ENCODE measurements around the gene EEIG1. TPM values are rescaled to one million over a fixed set of nuclear protein-coding genes. Genes with fewer than 3 reads are reported as not detected.

Gene EEIG1
- polyA plus RNA-seq (2011; rRNA removed) (7.3 and 26.6 TPM in 2 replicates), polyA minus RNA-seq (2011; rRNA and poly(A)+ RNA removed) (5.3 and 10.7 TPM in 2 replicates)

DNA sequence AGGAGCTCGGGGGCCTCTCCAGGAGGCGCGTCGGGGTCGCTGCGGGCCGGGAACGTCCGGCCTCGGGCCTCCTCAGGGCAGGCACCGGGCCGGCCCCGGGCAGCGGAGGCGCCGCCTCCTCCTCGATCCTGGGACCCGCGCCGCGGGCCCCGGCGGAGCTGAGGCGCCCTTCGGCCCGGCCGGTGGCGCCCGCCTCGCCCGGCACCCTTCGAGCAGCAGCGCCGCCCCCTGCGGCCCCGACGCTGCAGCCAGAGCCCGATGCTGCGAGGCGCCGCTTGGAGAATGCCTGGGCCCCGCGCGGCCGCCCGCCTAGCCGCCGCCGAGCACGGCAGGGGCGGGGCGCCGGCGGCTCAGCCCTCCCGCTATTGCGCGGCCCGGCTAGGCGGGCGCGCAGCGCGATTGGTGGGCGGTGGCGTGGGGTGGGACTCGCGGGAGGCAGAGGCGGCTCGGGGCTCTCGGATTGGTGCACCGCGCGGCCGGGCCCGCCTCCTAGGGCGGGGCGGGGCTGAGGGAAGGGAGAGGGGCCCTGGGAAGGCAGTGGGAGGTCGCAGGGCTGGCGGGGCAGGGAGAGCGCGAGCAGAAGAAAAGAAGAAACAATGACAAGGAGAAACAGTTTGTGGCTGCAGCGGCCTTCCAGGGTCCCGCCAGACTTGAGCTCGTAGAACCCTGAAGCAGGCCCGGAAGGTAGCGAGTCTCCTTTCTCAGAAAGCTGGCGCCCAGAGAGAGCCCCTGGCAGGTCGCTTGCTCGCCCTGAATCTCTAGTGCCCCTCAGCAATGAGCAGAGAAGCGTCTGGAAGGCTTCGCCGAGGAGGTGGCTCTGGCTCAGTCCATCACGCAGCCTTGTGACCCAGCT lies at the start of gene EEIG1:
Gene EEIG1 (minus strand): TSS at position 284 of the 853 bp plus-strand sequence. CDS start 852 bp downstream, outside the sequence.
- ChIA-PET POLR2A (no interaction called here), CTCF (interaction anchor here (1.4 to 7.9 kb wide), 3 partner anchors 26 to 39 kb away, joined by 3 to 64 read pairs (median 5); no protein-coding TSS in a partner anchor)
- H3K27me3 ChIP-seq (ENCODE audit: control insufficient read depth, insufficient read depth, low read length), result no peaks in the 10 kb centered on the region
- peak within 1 kb of the TSS; percentile 68 for H3K4me3 ChIP-seq (ENCODE audit: low read depth, low read length)
- TF ChIP-seq, protein P1, sequence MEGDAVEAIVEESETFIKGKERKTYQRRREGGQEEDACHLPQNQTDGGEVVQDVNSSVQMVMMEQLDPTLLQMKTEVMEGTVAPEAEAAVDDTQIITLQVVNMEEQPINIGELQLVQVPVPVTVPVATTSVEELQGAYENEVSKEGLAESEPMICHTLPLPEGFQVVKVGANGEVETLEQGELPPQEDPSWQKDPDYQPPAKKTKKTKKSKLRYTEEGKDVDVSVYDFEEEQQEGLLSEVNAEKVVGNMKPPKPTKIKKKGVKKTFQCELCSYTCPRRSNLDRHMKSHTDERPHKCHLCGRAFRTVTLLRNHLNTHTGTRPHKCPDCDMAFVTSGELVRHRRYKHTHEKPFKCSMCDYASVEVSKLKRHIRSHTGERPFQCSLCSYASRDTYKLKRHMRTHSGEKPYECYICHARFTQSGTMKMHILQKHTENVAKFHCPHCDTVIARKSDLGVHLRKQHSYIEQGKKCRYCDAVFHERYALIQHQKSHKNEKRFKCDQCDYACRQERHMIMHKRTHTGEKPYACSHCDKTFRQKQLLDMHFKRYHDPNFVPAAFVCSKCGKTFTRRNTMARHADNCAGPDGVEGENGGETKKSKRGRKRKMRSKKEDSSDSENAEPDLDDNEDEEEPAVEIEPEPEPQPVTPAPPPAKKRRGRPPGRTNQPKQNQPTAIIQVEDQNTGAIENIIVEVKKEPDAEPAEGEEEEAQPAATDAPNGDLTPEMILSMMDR (IDR thresholded peaks at IDR 0.05; ENCODE audit: insufficient read depth, low read depth, low read length), result no peak
- no peaks in the 10 kb centered on the region for H3K36me3 ChIP-seq (ENCODE audit: control insufficient read depth, insufficient read depth, low read length)
- DNase-seq (ENCODE audit: low read depth), result no peak

DNA sequence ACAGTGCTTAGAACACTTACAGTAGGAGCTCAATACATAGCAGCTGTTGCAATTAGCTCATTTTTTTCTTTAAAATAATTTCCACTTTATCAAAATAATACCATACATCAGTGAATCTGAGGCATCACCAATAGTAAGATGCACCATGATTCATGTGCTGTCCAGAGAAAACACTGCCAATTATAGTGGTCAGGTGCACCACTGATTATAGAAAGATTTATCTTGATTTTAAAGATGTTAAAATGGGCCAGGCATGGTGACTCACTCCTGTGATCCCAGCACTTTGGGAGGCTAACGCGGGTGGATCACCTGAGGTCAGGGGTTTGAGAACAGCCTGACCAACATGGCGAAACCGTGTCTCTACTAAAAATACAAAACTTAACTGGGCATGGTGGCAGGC lies 46.9 kb upstream of the EEIG1 start:
- no peak for DNase-seq (ENCODE audit: low read depth)
- Histone ChIP-seq H3K36me3 (ENCODE audit: control insufficient read depth, insufficient read depth, low read length) (no peaks in the 10 kb centered on the region), H3K4me3 (ENCODE audit: low read depth, low read length) (no peak overlapping the region), H3K27me3 (ENCODE audit: control insufficient read depth, insufficient read depth, low read length) (no peaks in the 10 kb centered on the region)
- ChIA-PET POLR2A (no interaction called here), CTCF (interaction anchor here (0.6 to 20.8 kb wide), 6 partner anchors 8 to 161 kb away, joined by 3 to 342 read pairs (median 5); no protein-coding TSS in a partner anchor)
- TF ChIP-seq, protein P1 (IDR thresholded peaks at IDR 0.05; ENCODE audit: insufficient read depth, low read depth, low read length), result no peak

DNA sequence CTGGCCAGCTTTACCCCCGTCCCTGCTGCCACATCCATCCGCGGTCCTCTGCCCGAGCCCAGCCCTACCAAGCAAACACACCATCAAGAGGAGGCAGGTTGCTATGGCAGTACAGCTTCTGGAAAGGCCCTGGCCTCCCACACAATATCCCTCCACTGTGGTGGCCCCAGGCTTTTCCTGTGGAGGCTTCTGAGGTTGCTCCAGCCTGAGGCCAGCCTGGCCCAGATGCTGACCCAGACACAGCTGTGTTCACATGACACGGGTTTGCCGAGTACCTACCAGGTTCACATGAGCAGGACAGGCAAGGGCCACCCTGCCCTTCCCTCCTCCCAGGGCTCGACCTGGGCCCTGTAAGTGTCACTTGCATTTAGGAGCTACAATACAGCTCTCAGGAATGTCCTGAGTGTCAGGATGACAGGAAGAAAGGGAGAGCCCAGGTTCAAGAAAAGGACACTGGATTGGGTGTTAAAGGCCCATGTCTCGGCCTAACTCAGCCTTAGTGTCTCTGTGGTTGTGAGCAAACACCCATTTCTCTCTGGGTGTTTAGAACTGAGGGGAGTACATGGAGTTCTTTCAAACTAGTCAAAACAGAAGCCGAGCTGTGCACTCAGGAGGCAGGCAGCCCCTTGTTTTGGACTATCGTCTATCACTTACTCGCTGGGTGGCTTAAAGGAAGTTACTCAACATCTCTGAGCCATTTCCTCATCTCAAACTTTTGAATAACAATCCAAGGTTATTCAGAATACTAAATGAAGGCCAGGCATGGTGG lies 46.2 kb upstream of the EEIG1 start:
- ChIA-PET CTCF (interaction anchor here (0.6 to 20.8 kb wide), 8 partner anchors 9 to 161 kb away, joined by 3 to 342 read pairs (median 4); no protein-coding TSS in a partner anchor), POLR2A (interaction anchor here (0.5 kb wide), 1 partner anchor 21 kb away, joined by 6 read pairs; no protein-coding TSS in a partner anchor)
- no peak overlapping the region for H3K4me3 ChIP-seq (ENCODE audit: low read depth, low read length)
- no peaks in the 10 kb centered on the region for H3K36me3 ChIP-seq (ENCODE audit: control insufficient read depth, insufficient read depth, low read length)
- DNase-seq (ENCODE audit: low read depth), result no peak
- TF ChIP-seq, protein P1 (IDR thresholded peaks at IDR 0.05; ENCODE audit: insufficient read depth, low read depth, low read length), result no peak
- no peaks in the 10 kb centered on the region for H3K27me3 ChIP-seq (ENCODE audit: control insufficient read depth, insufficient read depth, low read length)

DNA sequence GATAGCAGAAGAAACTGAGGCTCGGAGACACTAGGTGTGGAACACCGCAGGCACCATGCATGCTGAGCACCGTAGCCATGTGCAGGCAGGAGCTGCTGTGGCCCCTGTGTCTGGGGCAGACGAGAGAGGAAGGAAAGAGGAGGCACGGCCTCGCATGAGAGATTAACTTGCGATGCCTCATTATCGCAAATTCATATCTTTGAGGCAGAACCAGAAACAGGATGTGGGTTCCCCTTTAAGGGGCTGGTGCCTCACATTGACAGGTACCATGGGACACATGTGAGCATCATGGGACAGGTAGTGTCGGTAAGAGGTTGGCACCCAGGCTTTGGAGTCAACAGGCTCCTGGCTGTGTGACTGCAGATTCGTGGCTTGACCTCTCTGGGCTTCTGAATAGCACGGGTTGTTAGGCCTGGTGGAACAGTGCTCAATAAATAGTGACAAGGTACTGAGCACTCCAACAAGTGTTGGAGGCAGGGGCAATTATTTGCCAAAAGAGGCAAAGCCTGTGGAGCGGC lies 45.5 kb upstream of the EEIG1 start:
- Histone ChIP-seq H3K4me3 (ENCODE audit: low read depth, low read length) (no peak overlapping the region), H3K36me3 (ENCODE audit: control insufficient read depth, insufficient read depth, low read length) (no peaks in the 10 kb centered on the region), H3K27me3 (ENCODE audit: control insufficient read depth, insufficient read depth, low read length) (no peaks in the 10 kb centered on the region)
- POLR2A ChIA-PET, result no interaction called here
- TF ChIP-seq, protein P1 (IDR thresholded peaks at IDR 0.05; ENCODE audit: insufficient read depth, low read depth, low read length), result no peak
- CTCF ChIA-PET, result interaction anchor here (0.7 to 20.8 kb wide), 6 partner anchors 9 to 92 kb away, joined by 3 to 342 read pairs (median 4); no protein-coding TSS in a partner anchor
- no peak for DNase-seq (ENCODE audit: low read depth)

All from BJ (cell line).